Fibroblast of mammary gland (primary cell): ENCODE results near the gene KCNRG.
A peak's percentile ranks its signal among the peaks of the same experiment; 100 is the strongest.
"Not testable (repeated sequence)": the region's sequence is repeated elsewhere in the genome, so short reads cannot be mapped to it uniquely, and the experiment has no call there.

Experiments used
- DNase-seq: peaks from one replicate; pipeline ENCODE4 v3.0.0-alpha.2; 2010; ENCODE audit warnings: low read depth
- H3K4me3 ChIP-seq: 2 replicates; pipeline ENCODE4 v1.5.1; 2011; ENCODE audit warnings: low read depth, mild to moderate bottlenecking, low read length, moderate library complexity; ENCODE audit not compliant: control insufficient read depth
- CTCF ChIP-seq: conservative IDR thresholded peaks from 2 replicates; pipeline ENCODE4 v1.5.1; 2011; ENCODE audit warnings: low read depth, low read length, inconsistent platforms; ENCODE audit not compliant: control insufficient read depth, insufficient read depth

The KCNRG gene

GRCh38 chr13:50038266-50038665 is 23.0 kb downstream of the KCNRG start:
- TF ChIP-seq CTCF, result no peak

GRCh38 chr13:50052478-50052877 is 37.2 kb downstream of the KCNRG start:
- H3K4me3 ChIP-seq, result no peak overlapping the region
- DNase-seq, result no peak
- TF ChIP-seq CTCF, result no peak

More at GRCh38 chr13:50038266-50038665, 23.0 kb downstream of the KCNRG start:
- no peak for DNase-seq
- H3K4me3 ChIP-seq, result no peak overlapping the region

DNA sequence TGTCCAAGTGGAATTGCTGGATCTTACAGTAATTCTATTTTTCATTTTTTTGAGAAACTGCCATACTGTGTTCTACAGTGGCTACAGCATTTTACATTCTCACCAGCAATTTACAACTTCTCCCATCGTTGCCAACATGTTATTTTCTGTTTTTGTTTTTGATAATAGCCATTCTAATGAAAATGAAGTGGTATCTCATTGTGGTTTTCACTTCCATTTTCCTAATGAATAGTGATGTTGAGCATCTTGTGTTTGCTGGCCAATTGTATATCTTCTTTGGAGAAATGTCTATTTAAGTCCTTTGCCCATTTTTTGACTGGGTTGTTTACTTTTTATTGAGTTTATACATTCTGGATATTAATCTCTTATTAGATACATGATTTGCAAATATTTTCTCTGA is 38.6 kb downstream of the KCNRG start:
- no peak overlapping the region for H3K4me3 ChIP-seq
- no peak for DNase-seq
- no peak for TF ChIP-seq CTCF

GRCh38 chr13:50055454-50055853 is 40.2 kb downstream of the KCNRG start:
- no peak for DNase-seq
- H3K4me3 ChIP-seq, result no peak overlapping the region
- no peak for TF ChIP-seq CTCF

DNA sequence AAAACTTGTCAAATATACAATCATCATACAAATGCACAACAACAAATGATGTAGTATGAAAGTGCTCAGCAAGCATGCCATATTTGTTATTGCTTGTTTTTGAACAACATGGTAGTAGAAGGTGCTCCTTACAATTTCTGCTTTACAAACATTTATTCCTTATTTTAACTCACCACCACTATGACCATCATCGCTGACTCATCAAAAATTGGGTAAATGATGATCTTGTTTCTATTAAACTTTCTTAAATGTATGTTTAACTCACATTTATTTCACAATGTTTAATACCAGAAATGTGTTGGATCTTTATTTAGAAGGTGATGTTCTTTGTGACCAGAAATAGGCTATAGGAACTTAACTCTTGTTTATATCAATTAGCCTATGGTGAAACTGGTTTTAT is 45.5 kb downstream of the KCNRG start:
- no peak overlapping the region for H3K4me3 ChIP-seq
- no peak for TF ChIP-seq CTCF
- peak; percentile 48 for DNase-seq

DNA sequence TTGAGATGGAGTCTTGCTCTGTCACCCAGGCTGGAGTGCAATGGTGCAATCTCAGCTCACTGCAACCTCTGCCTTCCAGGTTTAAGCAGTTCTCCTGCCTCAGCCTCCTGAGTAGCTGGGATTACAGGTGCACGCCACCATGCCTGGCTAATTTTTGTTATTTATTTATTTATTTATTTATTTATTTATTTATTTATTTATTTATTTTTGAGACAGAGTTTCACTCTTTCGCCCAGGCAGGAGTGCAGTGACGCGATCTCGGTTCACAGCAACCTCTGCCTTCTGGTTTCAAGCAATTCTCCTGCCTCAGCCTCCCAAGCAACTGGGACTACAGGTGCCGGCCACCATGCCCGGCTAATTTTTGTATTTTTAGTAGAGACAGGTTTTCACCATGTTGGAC is 47.1 kb downstream of the KCNRG start:
- H3K4me3 ChIP-seq, DNase-seq: not testable (repeated sequence)

GRCh38 chr13:50065712-50066111 is 50.5 kb downstream of the KCNRG start:
- no peak for TF ChIP-seq CTCF
- DNase-seq, result no peak

More at GRCh38 chr13:50065712-50066111, 50.5 kb downstream of the KCNRG start:
- no peak overlapping the region for H3K4me3 ChIP-seq
